Naive thymus-derived CD8-positive, alpha-beta T cell (primary cell): ENCODE results near the gene AQP5. TPM values are rescaled to one million over a fixed set of nuclear protein-coding genes. Genes with fewer than 3 reads are reported as not detected.

Experiments
- ATAC-seq, 2 donors: fragments of 150-1000 bp; cut with Tn5 transposase in 1 of 2; sonication (Bioruptor Pico), chemical (Tn5 transposase) in 1 of 2; 1 replicate in 1 of 2; 2 replicates in 1 of 2; pipeline ENCODE4 v1.10.0; 2021; ENCODE audit warnings: mild to moderate bottlenecking in 2 of 2, moderate library complexity in 2 of 2
- POLR2A ChIA-PET: fragments of 350-600 bp; sonication (Branson Sonifier 250); formaldehyde crosslinking; loops from one replicate; lab custom pipeline; 2021; ENCODE audit warnings: antibody characterized with exemption; lab: Charles Lee
- DNase-seq, 10 donors: peaks; one replicate each; pipeline versions ENCODE4 v3.0.0 to v3.0.0-alpha.2; 2020 to 2022
- H3K27ac Mint-ChIP-seq, 10 donors: one replicate each; pipeline ENCODE4 v1.8.0; 2020 to 2022; ENCODE audit warnings: mild to moderate bottlenecking in 10 of 10, mixed read lengths in 10 of 10, moderate library complexity in 4 of 10, inconsistent platforms in 1 of 10
- H3K27me3 Mint-ChIP-seq, 5 donors: one replicate each; pipeline ENCODE4 v1.8.0; 2021 to 2022; ENCODE audit warnings: mixed read lengths in 5 of 5
- H3K36me3 Mint-ChIP-seq, 3 donors: one replicate each; pipeline ENCODE4 v1.8.0; 2020 to 2022; ENCODE audit warnings: mixed read lengths in 3 of 3, mild to moderate bottlenecking in 2 of 3, inconsistent platforms in 1 of 3
- H3K4me1 Mint-ChIP-seq, 4 donors: one replicate each; pipeline ENCODE4 v1.8.0; 2021 to 2022; ENCODE audit warnings: mixed read lengths in 4 of 4
- H3K4me3 Mint-ChIP-seq, 10 donors: one replicate each; pipeline ENCODE4 v1.8.0; 2020 to 2022; ENCODE audit warnings: mild to moderate bottlenecking in 10 of 10, mixed read lengths in 10 of 10, moderate library complexity in 6 of 10, inconsistent platforms in 1 of 10
- H3K9me3 Mint-ChIP-seq, 9 donors: one replicate each; pipeline ENCODE4 v1.8.0; 2020 to 2022; ENCODE audit warnings: mixed read lengths in 9 of 9, mild to moderate bottlenecking in 3 of 9, inconsistent platforms in 1 of 9, moderate library complexity in 1 of 9
- polyA plus RNA-seq, 3 donors: library from polyadenylated mRNA; unstranded; fragments of 300-500 nt; fragmentation: Illumina TruSeq; gene quantifications; one replicate each; pipeline ENCODE4 v1.2.3, GENCODE V29; 2021
- total RNA-seq, 8 experiments: library from RNA in 2 of 8; stranded (reverse) in 2 of 8; gene quantifications; one replicate each; pipeline ENCODE4 v1.2.3 and lab custom pipeline; 2021 to 2026

Gene AQP5
- total and polyA plus RNA-seq, 5 experiments from 2014 or later = not detected

GRCh38 chr12:49964849-49965624 is 3.4 kb downstream of the AQP5 start:
- DNase-seq (no peak), ATAC-seq (no peak)
- POLR2A ChIA-PET = no interaction called here
- Mint-ChIP-seq H3K36me3 (peaks cover 0 to 5% (median 4%) of the 10 kb centered on the region in 3 donors), H3K9me3 (no peaks in the 10 kb centered on the region), H3K27me3 (peaks cover 16 to 66% (median 41%) of the 10 kb centered on the region in 5 donors), H3K27ac (no peak overlapping the region), H3K4me1 (peaks cover 7 to 16% (median 9%) of the 10 kb centered on the region in 4 donors), H3K4me3 (no peak overlapping the region)

GRCh38 chr12:49965836-49966235 is 4.2 kb downstream of the AQP5 start:
- POLR2A ChIA-PET = no interaction called here
- H3K4me3 Mint-ChIP-seq = peak overlapping the region in 1 of 10 donors; percentile 16
- ATAC-seq (no peak), DNase-seq (no peak)
- no peak overlapping the region for H3K27ac Mint-ChIP-seq
- peaks cover under 1 to 8% (median 3%) of the 10 kb centered on the region in 4 donors for H3K4me1 Mint-ChIP-seq
- H3K27me3 Mint-ChIP-seq = peaks cover 8 to 58% (median 33%) of the 10 kb centered on the region in 5 donors
- no peaks in the 10 kb centered on the region for H3K9me3 Mint-ChIP-seq
- H3K36me3 Mint-ChIP-seq = peaks cover 0 to 2% (median 0%) of the 10 kb centered on the region in 3 donors

GRCh38 chr12:49966511-49967041 is 4.9 kb downstream of the AQP5 start:
- peaks cover 8 to 56% (median 33%) of the 10 kb centered on the region in 5 donors for H3K27me3 Mint-ChIP-seq
- DNase-seq (no peak), ATAC-seq (no peak)
- POLR2A ChIA-PET = interaction anchor here (0.7 to 1.4 kb wide), 2 partner anchors 59 to 90 kb away, joined by 3 read pairs; partner anchors contain the start of gene RACGAP1
- peaks cover 0 to 2% (median 0%) of the 10 kb centered on the region in 3 donors for H3K36me3 Mint-ChIP-seq
- H3K4me1 Mint-ChIP-seq = peaks cover 0 to 8% (median 3%) of the 10 kb centered on the region in 4 donors
- H3K27ac Mint-ChIP-seq = peak overlapping the region in 2 of 10 donors; percentile 21 to 72
- H3K9me3 Mint-ChIP-seq = no peaks in the 10 kb centered on the region
- H3K4me3 Mint-ChIP-seq = peak overlapping the region; percentile 34 to 76 (median 65)

GRCh38 chr12:49967042-49967776 is 5.5 kb downstream of the AQP5 start:
- Mint-ChIP-seq H3K4me1 (peaks cover 0 to 5% (median 3%) of the 10 kb centered on the region in 4 donors), H3K36me3 (peaks cover 0 to 2% (median 0%) of the 10 kb centered on the region in 3 donors), H3K27ac (peak overlapping the region in 2 of 10 donors; percentile 59 to 72), H3K4me3 (peak overlapping the region; percentile 64 to 83 (median 75)), H3K9me3 (no peaks in the 10 kb centered on the region), H3K27me3 (peaks cover 8 to 53% (median 33%) of the 10 kb centered on the region in 5 donors)
- POLR2A ChIA-PET = interaction anchor here (0.6 to 1.4 kb wide), 4 partner anchors 11 to 89 kb away, joined by 3 read pairs; partner anchors contain the start of gene RACGAP1
- ATAC-seq (peak; percentile 89 to 91), DNase-seq (peak; percentile 76 to 98 (median 92))

- ATAC-seq (peak in 1 of 2 donors; percentile 20), DNase-seq (no peak)
- H3K4me1 Mint-ChIP-seq = peaks cover 0 to 5% (median 3%) of the 10 kb centered on the region in 4 donors
- peak overlapping the region in 1 of 10 donors; percentile 59 for H3K27ac Mint-ChIP-seq
- no peaks in the 10 kb centered on the region for H3K9me3 Mint-ChIP-seq
- H3K4me3 Mint-ChIP-seq = peak overlapping the region; percentile 64 to 83 (median 75)
- POLR2A ChIA-PET = interaction anchor here (0.6 to 1.4 kb wide), 3 partner anchors 10 to 72 kb away, joined by 3 read pairs; partner anchors contain the start of gene RACGAP1
- no peaks in the 10 kb centered on the region for H3K36me3 Mint-ChIP-seq
- H3K27me3 Mint-ChIP-seq = peaks cover 4 to 49% (median 28%) of the 10 kb centered on the region in 5 donors
Observed at GRCh38 chr12:49967777-49968250, 6.1 kb downstream of the AQP5 start.

- no peak for DNase-seq
- Mint-ChIP-seq H3K27ac (no peak overlapping the region), H3K36me3 (no peaks in the 10 kb centered on the region), H3K4me3 (peak overlapping the region in 4 of 10 donors; percentile 22 to 58 (median 40)), H3K4me1 (peaks cover 0 to 5% (median 4%) of the 10 kb centered on the region in 4 donors), H3K27me3 (peaks cover 2 to 42% (median 23%) of the 10 kb centered on the region in 5 donors), H3K9me3 (no peaks in the 10 kb centered on the region)
- no peak for ATAC-seq
- POLR2A ChIA-PET = no interaction called here
Observed at GRCh38 chr12:49968471-49968870, 6.8 kb downstream of the AQP5 start.

- H3K9me3 Mint-ChIP-seq = no peaks in the 10 kb centered on the region
- H3K27me3 Mint-ChIP-seq = peaks cover 2 to 37% (median 17%) of the 10 kb centered on the region in 5 donors
- POLR2A ChIA-PET = no interaction called here
- H3K4me1 Mint-ChIP-seq = peaks cover 0 to 5% (median 4%) of the 10 kb centered on the region in 4 donors
- no peaks in the 10 kb centered on the region for H3K36me3 Mint-ChIP-seq
- no peak overlapping the region for H3K27ac Mint-ChIP-seq
- no peak for ATAC-seq
- H3K4me3 Mint-ChIP-seq = no peak overlapping the region
- DNase-seq = no peak
Observed at GRCh38 chr12:49969027-49969426, 7.4 kb downstream of the AQP5 start.

GRCh38 chr12:49969651-49970429 is 8.2 kb downstream of the AQP5 start:
- H3K36me3 Mint-ChIP-seq = no peaks in the 10 kb centered on the region
- ATAC-seq = no peak
- peaks cover 0 to 5% (median 4%) of the 10 kb centered on the region in 4 donors for H3K4me1 Mint-ChIP-seq
- peaks cover 2 to 29% (median 11%) of the 10 kb centered on the region in 5 donors for H3K27me3 Mint-ChIP-seq
- DNase-seq = no peak
- H3K27ac Mint-ChIP-seq = no peak overlapping the region
- H3K9me3 Mint-ChIP-seq = no peaks in the 10 kb centered on the region
- no peak overlapping the region for H3K4me3 Mint-ChIP-seq
- POLR2A ChIA-PET = no interaction called here

GRCh38 chr12:49970658-49971057 is 9.0 kb downstream of the AQP5 start:
- POLR2A ChIA-PET = interaction anchor here (0.9 kb wide), 1 partner anchor 28 kb away, joined by 4 read pairs; no protein-coding TSS in a partner anchor
- H3K36me3 Mint-ChIP-seq = no peaks in the 10 kb centered on the region

GRCh38 chr12:49971141-49971540 is 9.5 kb downstream of the AQP5 start:
- peaks cover 0 to 5% (median 4%) of the 10 kb centered on the region in 4 donors for H3K4me1 Mint-ChIP-seq
- no peaks in the 10 kb centered on the region for H3K36me3 Mint-ChIP-seq

More at GRCh38 chr12:49970658-49971057, 9.0 kb downstream of the AQP5 start:
- Mint-ChIP-seq H3K27ac (no peak overlapping the region), H3K4me1 (peaks cover 0 to 5% (median 4%) of the 10 kb centered on the region in 4 donors), H3K4me3 (no peak overlapping the region), H3K27me3 (peaks cover under 1 to 23% (median 9%) of the 10 kb centered on the region in 5 donors), H3K9me3 (no peaks in the 10 kb centered on the region)
- no peak for DNase-seq
- no peak for ATAC-seq

GRCh38 chr12:49972129-49972528 is 10.5 kb downstream of the AQP5 start:
- H3K9me3 Mint-ChIP-seq = no peaks in the 10 kb centered on the region
- POLR2A ChIA-PET = no interaction called here
- no peaks in the 10 kb centered on the region for H3K36me3 Mint-ChIP-seq
- no peak for ATAC-seq
- H3K27me3 Mint-ChIP-seq = peaks cover 0 to 12% (median under 1%) of the 10 kb centered on the region in 5 donors
- H3K4me3 Mint-ChIP-seq = no peak overlapping the region
- peak overlapping the region in 3 of 10 donors; percentile 26 to 63 (median 27) for H3K27ac Mint-ChIP-seq
- H3K4me1 Mint-ChIP-seq = peaks cover 0 to 3% (median 1%) of the 10 kb centered on the region in 4 donors
- DNase-seq = no peak

More at GRCh38 chr12:49971141-49971540, 9.5 kb downstream of the AQP5 start:
- H3K9me3 Mint-ChIP-seq = no peaks in the 10 kb centered on the region
- H3K27me3 Mint-ChIP-seq = peaks cover 0 to 19% (median 6%) of the 10 kb centered on the region in 5 donors
- POLR2A ChIA-PET = interaction anchor here (0.9 kb wide), 1 partner anchor 29 kb away, joined by 4 read pairs; no protein-coding TSS in a partner anchor
- ATAC-seq = no peak
- no peak overlapping the region for H3K27ac Mint-ChIP-seq
- DNase-seq = no peak
- H3K4me3 Mint-ChIP-seq = no peak overlapping the region
